ENCODE results near the gene CERS6.

GRCh38 chr2:168583710-168584521 lies 127.8 kb downstream of the CERS6 start:
- TF ChIP-seq ZBTB7A (tag by site-specific recombination; IDR thresholded peaks at IDR 0.05; ENCODE audit: low read depth) (no peak), ZNF354C (tag by site-specific recombination; IDR thresholded peaks at IDR 0.05; ENCODE audit: borderline replicate concordance, low read depth) (no peak), CTCF (tag by site-specific recombination; IDR thresholded peaks at IDR 0.05) (no peak), ZNF155 (tag by site-specific recombination; IDR thresholded peaks at IDR 0.05) (no peak), MEIS1 (CRISPR knock-in tag; IDR thresholded peaks at IDR 0.05; ENCODE audit: borderline replicate concordance) (no peak)
